Bronchial epithelial cell (primary cell): ENCODE results near the gene MED12L. TPM values are rescaled to one million over a fixed set of nuclear protein-coding genes. Genes with fewer than 3 reads are reported as not detected.

Source experiments
- DNase-seq: peaks from one replicate; pipeline ENCODE4 v3.0.0-alpha.2; 2010; ENCODE audit warnings: low read depth
- FAIRE-seq: peaks from 2 replicates; lab custom pipeline; 2011; peaks lifted over from hg19 to GRCh38; lab: Jason Lieb, UNC
- H3K27me3 ChIP-seq: 2 replicates; pipeline ENCODE4 v1.5.1; 2011; ENCODE audit warnings: low read length; ENCODE audit not compliant: control insufficient read depth, insufficient read depth
- H3K36me3 ChIP-seq: 2 replicates; pipeline ENCODE4 v1.5.1; 2011; ENCODE audit warnings: low read length; ENCODE audit not compliant: control insufficient read depth, insufficient read depth
- H3K4me3 ChIP-seq: 2 replicates; pipeline ENCODE4 v1.5.1; 2011; ENCODE audit warnings: mild to moderate bottlenecking, low read depth, low read length, control low read depth
- total RNA-seq: library from RNA; depleted of rRNA; stranded (reverse); fragments of >200 nt; gene quantifications from 2 replicates; pipeline ENCODE4 v1.2.1, GENCODE V29; 2014
- TF ChIP-seq, protein P1 (sequence below): IDR thresholded peaks from 2 replicates; pipeline ENCODE4 v1.5.1; 2011; ENCODE audit warnings: mild to moderate bottlenecking, moderate library complexity, low read length, control low read depth, inconsistent platforms; ENCODE audit not compliant: insufficient read depth, severe bottlenecking

Gene MED12L
- total RNA-seq, 1 donor from 2014 or later, result 0.26 TPM

DNA sequence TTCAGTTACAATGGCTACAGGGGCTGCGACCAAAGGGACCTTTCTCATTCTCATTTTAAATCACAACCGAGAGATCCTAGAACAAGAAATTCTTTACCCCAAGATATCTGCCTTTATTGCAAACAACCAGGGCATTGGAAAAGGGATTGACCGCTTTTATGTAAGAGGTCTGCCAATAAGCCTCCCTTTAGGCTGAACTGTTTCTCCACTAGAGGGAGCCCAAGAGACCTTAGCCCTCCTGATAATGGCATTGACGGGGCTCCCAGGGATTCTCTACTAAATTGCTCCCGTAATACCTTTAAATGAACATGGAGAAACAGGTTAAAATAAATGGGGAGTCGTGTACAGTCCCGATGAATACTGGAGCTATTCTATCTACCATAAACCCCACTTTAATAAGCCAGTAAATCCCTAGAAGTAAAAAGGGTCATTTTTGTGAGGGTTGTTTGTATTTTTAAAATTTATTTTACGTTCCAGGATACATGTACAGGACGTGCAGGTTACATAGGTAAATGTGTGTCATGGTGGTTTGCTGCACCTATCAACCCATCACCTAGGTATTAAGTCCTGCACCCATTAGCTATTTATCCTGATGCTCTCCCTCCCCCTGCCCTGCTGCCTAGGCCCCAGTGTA lies 382.9 kb downstream of the MED12L start:
- DNase-seq (peak; percentile 62), FAIRE-seq (no peak)

DNA sequence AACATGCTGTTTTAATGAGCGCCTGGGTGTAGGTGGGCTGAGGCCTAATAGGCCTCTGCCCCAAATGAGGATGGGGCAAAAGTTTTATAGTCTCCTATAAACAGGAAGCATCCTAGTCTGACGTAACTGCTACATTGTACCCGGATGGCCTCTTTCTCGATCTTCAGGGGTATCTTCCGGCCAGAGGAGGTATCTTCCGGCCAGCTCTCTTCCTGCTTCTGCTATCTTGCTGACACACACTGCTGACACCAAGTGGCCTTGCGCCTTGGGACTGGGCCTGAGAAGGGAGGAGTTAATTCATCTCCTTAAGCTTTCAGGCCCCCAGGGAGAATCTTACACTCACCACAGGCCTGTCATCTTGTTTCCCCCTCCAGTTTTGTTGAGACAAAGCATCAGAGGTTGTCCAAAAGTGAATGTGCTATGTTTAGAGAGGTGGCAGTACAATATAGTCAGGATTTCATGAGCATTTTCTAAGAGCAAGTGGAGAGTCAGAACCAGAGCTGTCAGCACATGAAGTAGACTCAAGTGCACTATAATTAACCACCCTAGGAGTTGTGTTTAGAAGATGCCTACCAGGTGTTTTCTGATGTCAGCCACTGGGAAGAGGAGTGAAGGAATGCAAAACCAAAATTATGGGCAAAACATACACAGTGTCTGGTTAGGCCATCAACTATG lies 391.0 kb downstream of the MED12L start:
- TF ChIP-seq, protein P1, sequence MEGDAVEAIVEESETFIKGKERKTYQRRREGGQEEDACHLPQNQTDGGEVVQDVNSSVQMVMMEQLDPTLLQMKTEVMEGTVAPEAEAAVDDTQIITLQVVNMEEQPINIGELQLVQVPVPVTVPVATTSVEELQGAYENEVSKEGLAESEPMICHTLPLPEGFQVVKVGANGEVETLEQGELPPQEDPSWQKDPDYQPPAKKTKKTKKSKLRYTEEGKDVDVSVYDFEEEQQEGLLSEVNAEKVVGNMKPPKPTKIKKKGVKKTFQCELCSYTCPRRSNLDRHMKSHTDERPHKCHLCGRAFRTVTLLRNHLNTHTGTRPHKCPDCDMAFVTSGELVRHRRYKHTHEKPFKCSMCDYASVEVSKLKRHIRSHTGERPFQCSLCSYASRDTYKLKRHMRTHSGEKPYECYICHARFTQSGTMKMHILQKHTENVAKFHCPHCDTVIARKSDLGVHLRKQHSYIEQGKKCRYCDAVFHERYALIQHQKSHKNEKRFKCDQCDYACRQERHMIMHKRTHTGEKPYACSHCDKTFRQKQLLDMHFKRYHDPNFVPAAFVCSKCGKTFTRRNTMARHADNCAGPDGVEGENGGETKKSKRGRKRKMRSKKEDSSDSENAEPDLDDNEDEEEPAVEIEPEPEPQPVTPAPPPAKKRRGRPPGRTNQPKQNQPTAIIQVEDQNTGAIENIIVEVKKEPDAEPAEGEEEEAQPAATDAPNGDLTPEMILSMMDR, result no peak
- H3K36me3 ChIP-seq, result no peaks in the 10 kb centered on the region
- DNase-seq (no peak), FAIRE-seq (no peak)
- no peak overlapping the region for H3K4me3 ChIP-seq
- no peaks in the 10 kb centered on the region for H3K27me3 ChIP-seq

More for the DNA sequence above, 382.9 kb downstream of the MED12L start:
- Histone ChIP-seq H3K27me3 (no peaks in the 10 kb centered on the region), H3K36me3 (no peaks in the 10 kb centered on the region), H3K4me3 (no peak overlapping the region)
- TF ChIP-seq, protein P1, result peak; percentile 89

DNA sequence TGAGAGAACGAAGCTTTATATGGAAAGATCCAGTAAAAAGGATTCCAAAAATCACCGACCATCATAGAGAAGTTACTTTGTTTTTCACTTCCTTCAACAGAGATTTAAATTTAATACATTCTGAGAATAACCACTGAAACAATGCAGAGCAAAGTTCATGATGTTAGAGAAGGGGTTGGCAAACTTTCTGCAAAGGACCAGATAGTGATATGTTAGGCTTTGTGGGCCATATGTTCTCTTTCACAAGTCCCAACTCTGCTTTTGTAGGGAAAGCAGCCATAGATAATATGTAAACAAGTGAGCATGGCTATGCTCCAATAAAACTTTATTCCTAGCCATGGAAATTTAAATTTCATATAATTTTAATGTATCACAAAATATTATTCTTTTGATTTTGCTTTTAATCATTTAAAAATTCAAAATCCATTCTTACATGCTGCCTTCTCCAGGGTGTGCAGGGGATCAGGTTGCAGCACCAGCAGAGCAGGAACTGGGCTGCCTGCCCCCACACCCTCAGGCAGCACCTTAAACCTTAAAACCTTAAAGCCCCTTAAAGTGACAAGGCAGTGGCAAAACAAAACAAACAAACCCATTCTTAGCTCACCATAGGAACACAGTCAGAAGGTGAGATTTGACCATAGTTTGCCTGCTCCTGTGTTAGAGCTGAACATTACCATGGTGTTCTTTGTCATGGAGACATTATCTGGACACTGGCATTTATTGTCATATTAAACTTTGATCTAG lies 392.3 kb downstream of the MED12L start:
- Histone ChIP-seq H3K36me3 (no peaks in the 10 kb centered on the region), H3K27me3 (no peaks in the 10 kb centered on the region), H3K4me3 (no peak overlapping the region)
- FAIRE-seq (no peak), DNase-seq (no peak)
- TF ChIP-seq, protein P1, result no peak

- TF ChIP-seq, protein P1, result no peak
- FAIRE-seq (no peak), DNase-seq (no peak)
- Histone ChIP-seq H3K36me3 (no peaks in the 10 kb centered on the region), H3K27me3 (no peaks in the 10 kb centered on the region), H3K4me3 (no peak overlapping the region)
These were observed 392.9 kb downstream of the MED12L start for GRCh38 chr3:151478335-151478697.

DNA sequence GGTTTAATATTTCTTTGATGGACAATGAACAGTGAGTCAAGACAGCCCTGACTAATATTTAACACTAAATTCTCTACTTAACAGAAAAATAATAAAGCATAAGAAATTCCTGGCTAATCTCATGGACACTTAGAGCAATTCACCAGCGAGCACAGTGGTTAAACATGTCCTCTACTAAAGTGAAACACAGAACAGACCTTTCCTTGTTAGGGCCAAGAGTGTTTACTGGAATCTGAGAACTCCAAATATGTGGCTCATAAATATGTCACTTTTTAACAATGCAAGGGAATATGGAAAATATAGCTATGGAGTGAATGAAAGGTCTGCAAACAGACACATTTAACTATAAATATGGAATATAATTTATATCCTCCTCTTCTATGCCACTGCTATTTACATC lies 394.0 kb downstream of the MED12L start:
- Histone ChIP-seq H3K4me3 (no peak overlapping the region), H3K27me3 (no peaks in the 10 kb centered on the region), H3K36me3 (no peaks in the 10 kb centered on the region)
- TF ChIP-seq, protein P1, result no peak
- DNase-seq, result no peak
- FAIRE-seq, result no peak
